Pericardium fibroblast (primary cell): ENCODE measurements around the gene EYA2. TPM values are rescaled to one million over a fixed set of nuclear protein-coding genes. Genes with fewer than 3 reads are reported as not detected.

Experiments
- total RNA-seq: library from RNA; depleted of rRNA; stranded (reverse); fragments of >200 nt; gene quantifications from 2 replicates; pipeline ENCODE4 v1.2.3, GENCODE V29; 2015

The EYA2 gene, protein sequence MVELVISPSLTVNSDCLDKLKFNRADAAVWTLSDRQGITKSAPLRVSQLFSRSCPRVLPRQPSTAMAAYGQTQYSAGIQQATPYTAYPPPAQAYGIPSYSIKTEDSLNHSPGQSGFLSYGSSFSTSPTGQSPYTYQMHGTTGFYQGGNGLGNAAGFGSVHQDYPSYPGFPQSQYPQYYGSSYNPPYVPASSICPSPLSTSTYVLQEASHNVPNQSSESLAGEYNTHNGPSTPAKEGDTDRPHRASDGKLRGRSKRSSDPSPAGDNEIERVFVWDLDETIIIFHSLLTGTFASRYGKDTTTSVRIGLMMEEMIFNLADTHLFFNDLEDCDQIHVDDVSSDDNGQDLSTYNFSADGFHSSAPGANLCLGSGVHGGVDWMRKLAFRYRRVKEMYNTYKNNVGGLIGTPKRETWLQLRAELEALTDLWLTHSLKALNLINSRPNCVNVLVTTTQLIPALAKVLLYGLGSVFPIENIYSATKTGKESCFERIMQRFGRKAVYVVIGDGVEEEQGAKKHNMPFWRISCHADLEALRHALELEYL
- total RNA-seq: 0.94 and 3.5 TPM in 2 replicates

DNA sequence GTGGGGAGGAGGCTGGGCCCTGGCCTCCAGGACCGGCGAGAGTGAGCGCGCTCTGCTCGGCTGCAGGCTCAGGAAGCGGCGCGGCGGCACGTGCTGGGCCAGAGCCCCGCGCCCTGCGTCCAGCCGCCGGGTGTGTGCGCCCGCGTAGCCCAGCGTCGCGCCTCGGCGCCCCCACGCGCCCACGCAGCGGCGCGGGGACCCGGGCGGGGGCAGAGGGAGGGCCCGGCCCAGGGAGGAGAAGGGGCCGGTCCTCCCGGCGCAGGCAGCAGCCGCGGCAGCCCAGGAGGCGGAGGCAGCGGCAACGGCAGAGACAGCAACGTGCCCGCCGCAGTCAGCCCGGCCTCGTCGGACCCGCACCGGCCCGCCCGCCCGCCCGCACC, at the start of gene EYA2:
Gene EYA2, plus strand, starts transcription at position 265 of the 380 bp plus-strand sequence. CDS start 95,168 bp downstream, outside the sequence.

Other genes starting within 250 kb of the EYA2 start
- 1.5 and 6.9 TPM in 2 replicates for gene SLC13A3, start 243.4 kb upstream of the EYA2 start, total RNA-seq
- gene TP53RK, start 205.4 kb upstream of the EYA2 start, total RNA-seq: 15.9 and 25.7 TPM in 2 replicates
- gene SLC2A10, start 185.2 kb upstream of the EYA2 start, total RNA-seq: 30.7 and 43.6 TPM in 2 replicates